Activated naive CD4-positive, alpha-beta T cell treated with anti-CD3 and anti-CD28 coated beads, Interleukin-2, amount 50 U/mL, for 72 hours (primary cell): ENCODE results near the gene CCDC57. TPM values are rescaled to one million over a fixed set of nuclear protein-coding genes. Genes with fewer than 3 reads are reported as not detected.
"Not testable (repeated sequence)": the region's sequence is repeated elsewhere in the genome, so short reads cannot be mapped to it uniquely, and the experiment has no call there.

Experiments used
- ATAC-seq, 2 donors: fragments of 150-1000 bp; cut with Tn5 transposase; 2 replicates each; pipeline ENCODE4 v1.10.0; 2021; ENCODE audit warnings: mild to moderate bottlenecking in 2 of 2, moderate library complexity in 2 of 2
- DNase-seq, 2 donors: peaks; one replicate each; pipeline ENCODE4 v3.0.0; 2021 to 2022; ENCODE audit warnings: low spot score in 2 of 2
- H3K27ac Mint-ChIP-seq, 2 donors: one replicate each; pipeline ENCODE4 v1.8.0; 2022; ENCODE audit warnings: mild to moderate bottlenecking in 2 of 2, mixed read lengths in 2 of 2
- H3K36me3 Mint-ChIP-seq, 2 donors: one replicate each; pipeline ENCODE4 v1.8.0; 2022; ENCODE audit warnings: mixed read lengths in 2 of 2
- H3K9me3 Mint-ChIP-seq, 2 donors: one replicate each; pipeline ENCODE4 v1.8.0; 2022; ENCODE audit warnings: mixed read lengths in 2 of 2
- total RNA-seq, 2 donors: library from RNA; stranded (reverse); gene quantifications; one replicate each; pipeline ENCODE4 v1.2.3, GENCODE V29; 2022

CCDC57 gene
- total RNA-seq, 2 donors from 2014 or later = 34.6 to 51.3 TPM

DNA sequence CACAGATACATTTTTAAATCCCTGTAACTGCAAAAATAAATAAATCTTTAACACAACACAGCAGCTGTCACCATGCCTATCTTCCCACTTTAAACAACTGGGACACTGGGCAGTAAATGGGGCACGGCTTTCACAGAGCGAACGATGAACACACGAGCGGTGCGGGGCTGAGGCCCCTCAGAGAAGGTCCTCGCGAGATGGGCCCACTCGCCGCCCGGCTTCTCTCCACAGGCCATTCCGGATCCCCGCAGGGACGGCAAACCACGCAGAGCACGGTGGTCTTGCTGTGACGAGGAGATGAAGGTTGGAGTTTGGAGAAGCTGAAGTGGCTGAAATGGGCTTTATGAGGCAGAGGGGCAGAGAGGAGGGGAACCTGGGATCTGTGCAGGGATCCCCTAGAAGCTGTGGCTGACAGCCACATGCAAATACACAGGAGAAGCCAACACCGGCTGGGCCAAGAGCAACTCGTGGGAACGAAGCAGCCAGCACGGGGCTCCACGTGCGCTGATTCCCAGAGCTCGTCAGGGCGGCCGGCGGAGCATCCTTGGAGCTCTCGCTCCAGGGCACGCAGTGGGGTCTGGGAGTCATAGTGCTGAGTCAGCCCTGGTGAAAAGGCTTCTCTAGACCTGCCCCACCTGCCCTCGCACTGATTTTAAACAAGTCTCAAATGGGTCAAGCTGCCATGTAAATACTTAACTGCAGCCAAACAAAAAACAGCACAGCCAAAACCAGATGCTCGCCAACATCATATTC, 31.7 kb downstream of the CCDC57 start:
- Mint-ChIP-seq H3K36me3 (no peaks in the 10 kb centered on the region), H3K9me3 (no peaks in the 10 kb centered on the region), H3K27ac (no peak overlapping the region)
- DNase-seq = no peak
- ATAC-seq = no peak

DNA sequence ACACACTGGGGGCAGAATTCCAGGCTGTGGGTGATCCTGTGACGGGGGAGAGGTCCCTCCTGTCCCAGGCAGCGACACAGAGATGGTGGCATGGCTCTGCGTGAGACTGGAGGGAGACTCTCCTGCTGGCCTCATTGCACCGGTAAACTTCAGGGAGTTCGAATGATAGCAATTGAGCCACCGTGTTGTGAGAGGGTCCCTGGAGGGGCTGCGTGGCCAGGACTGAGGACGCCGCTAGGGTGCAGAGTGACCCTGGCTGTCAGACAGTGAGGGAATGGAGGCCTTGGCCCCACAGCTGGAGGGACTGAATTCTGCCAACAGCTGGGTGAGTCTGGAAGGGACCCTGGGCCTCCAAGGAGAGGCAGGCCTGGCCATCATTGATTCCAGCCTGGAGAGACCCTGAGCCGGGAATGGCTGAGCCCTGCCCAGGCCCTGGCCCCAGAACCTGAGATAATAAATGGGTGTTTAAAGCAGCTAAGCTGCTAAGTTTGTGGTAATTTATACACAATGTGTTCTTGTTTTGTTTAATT, 32.6 kb downstream of the CCDC57 start:
- H3K27ac Mint-ChIP-seq = no peak overlapping the region
- ATAC-seq (no peak), DNase-seq (no peak)
- no peaks in the 10 kb centered on the region for H3K9me3 Mint-ChIP-seq
- no peaks in the 10 kb centered on the region for H3K36me3 Mint-ChIP-seq

- H3K36me3 Mint-ChIP-seq = no peaks in the 10 kb centered on the region
- no peaks in the 10 kb centered on the region for H3K9me3 Mint-ChIP-seq
- no peak for ATAC-seq
- H3K27ac Mint-ChIP-seq = no peak overlapping the region
- no peak for DNase-seq
Observed at GRCh38 chr17:82179412-82179811, 33.2 kb downstream of the CCDC57 start.

DNA sequence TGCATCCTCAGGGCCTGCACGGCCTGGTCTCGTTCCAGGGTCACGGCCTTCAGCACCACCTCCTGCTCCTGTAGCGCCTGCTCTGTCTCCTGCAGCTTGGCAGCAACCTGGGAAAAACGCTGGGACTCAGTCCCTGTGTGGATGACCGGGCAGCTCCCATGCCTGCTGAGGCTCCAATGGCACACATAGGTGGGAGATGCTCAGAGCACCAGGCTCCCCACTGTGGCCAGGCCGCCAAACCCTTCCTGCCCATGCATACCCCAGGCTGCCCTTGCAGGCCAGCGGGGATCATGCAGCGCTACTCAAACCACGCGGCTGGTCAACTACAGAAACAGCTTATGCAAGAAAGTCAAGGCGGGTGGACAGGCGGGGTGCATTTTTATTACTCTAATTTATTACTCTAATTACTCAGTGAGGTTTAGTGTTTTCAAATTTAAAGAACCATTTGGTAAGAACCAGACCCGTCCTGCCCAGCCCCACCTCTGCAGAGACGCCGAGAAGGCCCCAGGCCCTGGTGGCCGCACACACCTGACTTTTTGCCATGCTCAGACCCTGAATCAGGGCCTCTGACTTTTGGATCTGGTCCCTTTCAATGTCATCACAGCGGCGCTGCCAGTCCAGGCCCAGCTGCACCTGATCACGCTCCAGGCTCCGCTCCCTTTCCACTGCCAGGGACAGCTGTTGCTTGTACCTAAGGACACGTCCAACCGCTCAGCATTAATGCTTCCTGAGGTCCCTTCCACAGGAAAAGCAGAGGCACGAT, 34.0 kb downstream of the CCDC57 start:
- ATAC-seq = no peak
- Mint-ChIP-seq H3K36me3 (no peaks in the 10 kb centered on the region), H3K9me3 (no peaks in the 10 kb centered on the region), H3K27ac (no peak overlapping the region)
- DNase-seq = no peak

- DNase-seq (no peak), ATAC-seq (no peak)
- H3K36me3 Mint-ChIP-seq = no peaks in the 10 kb centered on the region
- H3K27ac Mint-ChIP-seq = no peak overlapping the region
- H3K9me3 Mint-ChIP-seq = no peaks in the 10 kb centered on the region
Observed at GRCh38 chr17:82177761-82178498, 34.7 kb downstream of the CCDC57 start.

GRCh38 chr17:82177276-82177675, 35.4 kb downstream of the CCDC57 start:
- no peak for DNase-seq
- no peaks in the 10 kb centered on the region for H3K36me3 Mint-ChIP-seq
- no peaks in the 10 kb centered on the region for H3K9me3 Mint-ChIP-seq
- no peak for ATAC-seq
- no peak overlapping the region for H3K27ac Mint-ChIP-seq

DNA sequence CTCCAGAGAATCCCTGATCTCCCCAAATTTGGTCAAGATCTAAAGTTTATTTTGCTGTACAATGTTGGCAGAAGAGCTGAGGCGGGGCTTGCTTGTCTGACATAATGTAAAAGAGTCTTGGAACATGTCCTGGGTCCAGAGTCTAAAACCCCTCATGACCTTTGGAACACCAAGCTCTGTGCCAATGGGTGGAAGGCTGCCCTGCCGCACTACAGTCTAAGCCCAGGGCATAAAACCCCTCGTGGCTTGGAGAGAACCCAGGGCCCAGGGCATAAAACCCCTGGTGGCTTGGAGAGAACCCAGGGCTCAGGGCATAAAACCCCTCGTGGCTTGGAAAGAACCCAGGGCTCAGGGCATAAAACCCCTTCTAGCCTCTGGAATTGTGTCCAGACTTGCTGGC, 36.7 kb downstream of the CCDC57 start:
- Mint-ChIP-seq H3K27ac (no peak overlapping the region), H3K36me3 (peaks cover 0 to 2% of the 10 kb centered on the region in 2 donors), H3K9me3 (no peaks in the 10 kb centered on the region)
- no peak for DNase-seq
- no peak for ATAC-seq

GRCh38 chr17:82175201-82175600, 37.4 kb downstream of the CCDC57 start:
- ATAC-seq = no peak
- H3K27ac Mint-ChIP-seq = peak overlapping the region in 1 of 2 donors; percentile 75

DNA sequence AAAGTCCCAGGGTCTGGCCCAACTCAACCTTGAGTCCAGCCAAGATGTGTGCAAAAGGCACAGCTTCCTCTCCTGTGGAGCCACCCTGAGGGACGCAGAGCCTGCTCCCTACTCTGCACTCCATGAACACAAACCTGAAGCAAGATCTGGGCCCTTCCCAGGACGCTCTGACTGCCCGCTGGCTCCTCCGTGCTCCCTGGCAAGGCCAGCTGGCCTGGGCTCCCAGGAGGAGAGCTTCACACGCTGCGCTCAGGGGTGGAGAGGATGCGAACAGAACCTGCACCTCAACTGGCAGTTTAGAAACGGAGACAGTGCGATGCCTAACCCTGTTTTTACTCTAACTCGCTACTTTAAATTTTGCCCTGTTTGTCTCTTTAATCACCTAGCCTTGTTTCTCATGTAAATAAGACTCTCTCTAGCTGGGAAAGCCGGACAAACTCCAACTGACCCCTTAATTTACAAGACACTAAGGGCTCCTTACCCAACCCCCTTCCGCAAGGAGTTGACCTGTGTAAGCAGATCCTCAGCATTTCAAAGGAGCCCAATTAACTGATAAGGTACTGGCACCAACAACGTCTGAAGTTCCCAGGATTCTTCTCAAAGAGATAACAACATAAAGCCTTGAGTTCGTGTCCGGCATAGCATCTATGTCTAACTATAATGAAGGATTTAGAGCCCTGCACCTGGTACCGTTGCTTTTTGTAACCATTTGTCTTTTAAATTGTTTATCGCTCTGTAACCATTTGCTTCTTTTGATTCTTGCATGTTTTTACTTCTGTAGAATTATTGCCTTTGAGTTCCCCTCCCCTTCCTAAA, 38.4 kb downstream of the CCDC57 start:
- not testable (repeated sequence) for H3K36me3 Mint-ChIP-seq, DNase-seq, ATAC-seq, H3K9me3 Mint-ChIP-seq
- H3K27ac Mint-ChIP-seq = peak overlapping the region in 1 of 2 donors; percentile 75

More at GRCh38 chr17:82175201-82175600, 37.4 kb downstream of the CCDC57 start:
- H3K36me3 Mint-ChIP-seq = peaks cover 0 to 6% of the 10 kb centered on the region in 2 donors
- DNase-seq = no peak
- H3K9me3 Mint-ChIP-seq = no peaks in the 10 kb centered on the region

DNA sequence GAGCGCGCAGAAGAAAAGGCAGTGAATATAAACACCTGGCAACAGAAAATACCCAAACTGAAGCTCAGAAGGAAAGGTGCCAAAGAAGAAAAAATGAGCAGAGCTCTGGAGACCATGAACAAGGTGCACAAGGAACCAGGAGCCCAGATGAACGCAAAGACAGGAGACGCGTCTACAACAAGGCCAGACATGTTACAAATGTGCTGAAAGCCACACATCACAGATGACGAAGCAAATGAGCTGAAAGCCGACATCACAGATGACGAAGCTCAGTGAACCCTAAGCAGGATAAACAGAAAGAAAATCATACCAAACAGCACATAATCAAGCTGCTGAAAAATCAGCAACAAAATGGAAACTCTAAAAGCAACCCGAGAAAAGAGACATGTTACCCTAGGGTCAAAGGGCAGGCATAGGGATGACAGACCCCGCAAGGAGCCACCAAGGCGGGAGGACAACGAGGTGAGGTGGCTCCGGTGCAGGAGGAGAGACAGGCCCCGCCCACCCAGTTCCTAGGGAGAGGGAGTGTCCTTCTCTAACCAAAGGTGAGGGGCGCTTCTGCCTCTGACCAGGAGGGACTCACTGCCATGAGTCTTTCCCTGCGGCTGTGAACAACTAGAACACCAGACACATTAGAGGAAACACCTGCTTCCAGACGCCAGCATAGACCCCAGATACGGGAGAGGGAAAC, 39.1 kb downstream of the CCDC57 start:
- no peak overlapping the region for H3K27ac Mint-ChIP-seq
- DNase-seq (no peak), ATAC-seq (no peak)
- H3K36me3 Mint-ChIP-seq = peaks cover 0 to 6% of the 10 kb centered on the region in 2 donors
- no peaks in the 10 kb centered on the region for H3K9me3 Mint-ChIP-seq

DNA sequence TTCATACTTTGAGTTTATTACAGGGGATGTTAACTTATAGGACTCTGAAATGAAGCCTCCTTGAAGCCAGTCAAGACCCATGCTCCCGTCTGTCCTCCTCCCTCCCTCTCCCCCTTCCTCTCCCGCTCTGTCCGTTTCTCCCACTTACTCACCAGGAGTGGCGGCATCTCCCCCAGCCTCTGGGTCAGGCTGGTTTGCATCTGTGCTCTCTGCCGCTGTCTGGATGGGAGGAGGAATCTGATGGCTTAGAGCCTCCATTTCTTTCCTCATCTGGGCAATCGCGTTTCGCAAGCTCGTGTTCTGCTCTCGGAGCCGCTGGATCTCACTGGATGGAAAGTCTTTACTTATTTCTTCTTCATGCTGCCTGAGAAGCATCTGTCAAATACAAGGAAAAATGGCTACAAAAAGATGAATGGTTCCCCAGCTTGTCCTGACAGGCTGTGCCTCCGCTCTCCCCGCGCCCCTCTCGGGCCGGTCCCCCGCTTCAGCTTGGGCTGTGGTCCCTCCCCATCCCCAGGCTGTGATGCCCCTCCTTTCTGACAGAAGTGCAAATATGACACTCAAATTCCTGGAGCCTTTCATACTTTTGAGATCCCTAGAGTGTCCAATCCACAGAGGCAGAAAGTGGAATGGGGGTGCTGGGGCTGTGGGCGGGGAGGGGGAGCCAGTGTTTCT, 40.0 kb downstream of the CCDC57 start:
- DNase-seq (no peak), ATAC-seq (no peak)
- H3K27ac Mint-ChIP-seq = peak overlapping the region in 1 of 2 donors; percentile 81
- H3K36me3 Mint-ChIP-seq = peaks cover 5 to 6% of the 10 kb centered on the region in 2 donors
- H3K9me3 Mint-ChIP-seq = no peaks in the 10 kb centered on the region

- no peaks in the 10 kb centered on the region for H3K9me3 Mint-ChIP-seq
- DNase-seq (no peak), ATAC-seq (no peak)
- H3K27ac Mint-ChIP-seq = no peak overlapping the region
- H3K36me3 Mint-ChIP-seq = peaks cover 6% of the 10 kb centered on the region in 2 donors
Observed at GRCh38 chr17:82171750-82172375, 40.8 kb downstream of the CCDC57 start.

DNA sequence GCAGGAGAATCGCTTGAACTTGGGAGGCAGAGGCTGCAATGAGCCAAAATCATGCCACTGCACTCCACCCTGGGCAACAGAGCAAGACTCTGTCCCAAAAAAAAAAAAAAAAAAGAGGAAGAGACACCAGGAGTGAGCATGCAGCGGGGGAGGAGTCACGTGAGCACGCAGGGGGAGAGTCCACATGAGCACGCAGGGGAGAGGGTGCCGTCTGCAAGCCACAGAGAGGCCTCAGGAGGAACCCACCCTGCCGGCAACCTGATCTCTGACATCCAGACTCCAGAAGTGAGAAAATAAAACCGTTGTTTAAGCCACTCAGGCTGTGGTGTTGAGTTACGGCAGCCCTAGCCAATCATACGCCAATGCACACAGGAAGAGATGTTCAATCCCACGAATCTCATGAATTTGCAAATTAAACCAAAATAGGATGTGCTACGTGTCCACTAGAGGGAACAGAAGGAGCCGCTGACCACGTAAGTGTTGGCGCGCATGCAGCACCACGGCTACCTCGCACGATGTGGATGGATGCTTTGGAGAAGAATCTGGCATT, 42.2 kb downstream of the CCDC57 start:
- ATAC-seq = no peak
- H3K27ac Mint-ChIP-seq = peak overlapping the region in 1 of 2 donors; percentile 68

DNA sequence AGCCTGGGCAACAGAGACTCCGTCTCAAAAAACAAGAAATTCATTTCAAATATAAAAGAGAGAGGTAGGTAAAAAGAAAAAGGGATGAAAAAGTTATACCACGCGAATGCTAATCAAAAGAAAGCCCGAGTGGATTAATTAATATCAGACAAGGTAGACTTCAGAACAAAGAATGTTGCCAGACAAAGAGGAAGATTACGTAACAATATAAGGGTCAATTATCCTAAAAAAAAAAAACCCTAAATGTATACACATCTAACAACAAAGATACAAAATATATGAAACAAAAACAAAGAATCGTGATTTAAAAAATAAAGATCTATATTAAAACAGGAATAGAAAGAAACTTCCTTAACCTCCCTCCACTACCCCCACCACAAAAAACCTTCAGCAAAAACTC, 44.1 kb downstream of the CCDC57 start:
- Mint-ChIP-seq H3K9me3 (no peaks in the 10 kb centered on the region), H3K27ac (no peak overlapping the region), H3K36me3 (peaks cover 6% of the 10 kb centered on the region in 2 donors)
- DNase-seq = no peak
- ATAC-seq = no peak

More for the DNA sequence above, 42.2 kb downstream of the CCDC57 start:
- Mint-ChIP-seq H3K36me3 (peaks cover 6% of the 10 kb centered on the region in 2 donors), H3K9me3 (no peaks in the 10 kb centered on the region)
- DNase-seq = no peak
